Suppressor macrophage treated with lipopolysaccharide for 4 hours (primary cell): ENCODE data around the gene TTYH2.
"Not testable (repeated sequence)": the region's sequence is repeated elsewhere in the genome, so short reads cannot be mapped to it uniquely, and the experiment has no call there.

Source experiments
- DNase-seq: peaks from one replicate; pipeline ENCODE4 v3.0.0-alpha.2; 2020

Gene TTYH2, protein sequence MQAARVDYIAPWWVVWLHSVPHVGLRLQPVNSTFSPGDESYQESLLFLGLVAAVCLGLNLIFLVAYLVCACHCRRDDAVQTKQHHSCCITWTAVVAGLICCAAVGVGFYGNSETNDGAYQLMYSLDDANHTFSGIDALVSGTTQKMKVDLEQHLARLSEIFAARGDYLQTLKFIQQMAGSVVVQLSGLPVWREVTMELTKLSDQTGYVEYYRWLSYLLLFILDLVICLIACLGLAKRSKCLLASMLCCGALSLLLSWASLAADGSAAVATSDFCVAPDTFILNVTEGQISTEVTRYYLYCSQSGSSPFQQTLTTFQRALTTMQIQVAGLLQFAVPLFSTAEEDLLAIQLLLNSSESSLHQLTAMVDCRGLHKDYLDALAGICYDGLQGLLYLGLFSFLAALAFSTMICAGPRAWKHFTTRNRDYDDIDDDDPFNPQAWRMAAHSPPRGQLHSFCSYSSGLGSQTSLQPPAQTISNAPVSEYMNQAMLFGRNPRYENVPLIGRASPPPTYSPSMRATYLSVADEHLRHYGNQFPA

DNA sequence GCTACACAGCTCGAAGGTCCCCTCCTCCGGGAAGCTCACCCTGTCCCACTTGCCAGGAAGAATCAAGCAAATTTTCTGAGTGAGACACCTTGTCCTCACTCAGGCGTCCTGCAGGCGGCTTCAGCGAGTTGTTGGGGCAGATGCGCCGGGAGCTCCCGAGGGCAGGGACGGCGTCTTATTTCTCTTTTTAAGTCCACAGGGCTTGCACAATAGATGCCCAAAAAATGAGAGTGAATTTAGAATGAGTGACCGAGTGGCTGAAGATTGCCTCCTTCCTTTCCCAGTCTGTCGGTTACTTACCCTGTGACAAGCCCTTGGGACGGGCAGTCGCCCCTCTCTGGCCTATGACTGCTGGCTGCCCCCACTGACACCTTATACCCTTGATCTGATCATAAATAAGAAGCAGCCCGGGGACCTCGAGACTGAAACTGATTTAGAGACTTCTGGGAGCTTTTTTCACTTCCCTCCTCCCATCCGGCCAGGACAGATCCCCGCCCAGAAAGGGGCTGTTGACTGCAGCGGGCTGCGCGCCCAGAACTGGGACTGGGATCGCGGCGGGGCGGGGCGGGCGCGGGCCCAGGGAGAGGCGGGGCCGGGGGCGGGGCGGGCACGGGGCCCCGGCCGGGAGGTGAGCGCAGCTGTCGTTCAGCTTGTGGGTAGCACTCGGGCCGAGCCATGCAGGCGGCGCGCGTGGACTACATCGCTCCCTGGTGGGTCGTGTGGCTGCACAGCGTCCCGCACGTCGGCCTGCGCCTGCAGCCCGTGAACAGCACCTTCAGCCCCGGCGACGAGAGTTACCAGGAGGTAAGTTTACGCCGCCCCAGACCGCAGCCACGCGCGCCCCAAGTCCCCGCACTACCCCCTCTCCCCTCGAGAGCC lies at the start of gene TTYH2:
TTYH2 (plus strand) TSS at position 659 of the 879 bp plus-strand sequence; CDS start at position 676, 17 bp downstream.
- DNase-seq, result peak; percentile 97

DNA sequence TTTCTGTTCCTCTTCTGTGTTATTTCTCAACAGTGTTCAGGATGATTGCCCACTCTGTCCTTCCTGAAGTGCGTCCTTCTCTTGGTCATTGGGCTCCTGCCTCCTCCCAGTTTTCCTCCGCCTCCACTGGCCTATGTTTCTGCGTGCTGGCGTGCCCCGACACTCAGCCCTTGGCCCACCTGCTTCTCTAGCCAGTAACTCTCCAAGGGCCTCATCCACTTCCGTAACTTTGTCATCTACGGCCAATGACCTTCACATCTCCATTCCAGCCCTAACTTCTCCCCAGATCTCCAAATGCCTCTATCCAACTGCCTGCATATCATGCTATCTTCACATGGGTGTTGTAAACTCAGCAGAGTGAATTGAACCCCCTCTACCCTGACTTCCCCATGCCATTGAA lies 49.5 kb upstream of the TTYH2 start:
- DNase-seq, result no peak

DNA sequence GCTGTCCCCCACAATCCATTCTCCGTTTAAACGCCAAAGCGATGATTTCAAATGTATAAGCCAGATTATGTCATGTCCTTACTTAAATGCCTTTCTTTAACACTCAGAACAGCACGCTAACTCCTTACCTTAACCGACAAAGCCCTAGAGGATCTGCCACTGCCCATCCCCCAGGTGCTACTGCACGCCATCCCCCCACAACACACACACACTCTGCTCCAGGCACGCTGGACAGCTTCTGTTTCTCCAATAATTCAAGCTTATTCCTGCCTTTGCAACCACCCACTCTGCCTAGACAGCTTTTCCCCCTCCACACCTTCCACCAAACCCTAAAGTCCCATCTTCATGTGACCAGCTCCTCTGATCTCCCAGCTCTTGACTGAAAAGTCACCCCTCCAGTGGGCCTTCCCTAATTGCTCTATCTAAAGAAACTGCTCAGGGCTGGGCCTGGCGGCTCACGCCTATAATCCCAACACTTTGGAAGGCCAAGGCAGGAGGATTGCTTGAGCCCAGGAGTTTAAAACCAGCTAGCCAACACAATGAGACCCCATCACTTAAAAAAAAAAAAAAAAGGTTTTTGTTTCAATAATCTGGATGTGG lies 48.8 kb upstream of the TTYH2 start:
- no peak for DNase-seq

DNA sequence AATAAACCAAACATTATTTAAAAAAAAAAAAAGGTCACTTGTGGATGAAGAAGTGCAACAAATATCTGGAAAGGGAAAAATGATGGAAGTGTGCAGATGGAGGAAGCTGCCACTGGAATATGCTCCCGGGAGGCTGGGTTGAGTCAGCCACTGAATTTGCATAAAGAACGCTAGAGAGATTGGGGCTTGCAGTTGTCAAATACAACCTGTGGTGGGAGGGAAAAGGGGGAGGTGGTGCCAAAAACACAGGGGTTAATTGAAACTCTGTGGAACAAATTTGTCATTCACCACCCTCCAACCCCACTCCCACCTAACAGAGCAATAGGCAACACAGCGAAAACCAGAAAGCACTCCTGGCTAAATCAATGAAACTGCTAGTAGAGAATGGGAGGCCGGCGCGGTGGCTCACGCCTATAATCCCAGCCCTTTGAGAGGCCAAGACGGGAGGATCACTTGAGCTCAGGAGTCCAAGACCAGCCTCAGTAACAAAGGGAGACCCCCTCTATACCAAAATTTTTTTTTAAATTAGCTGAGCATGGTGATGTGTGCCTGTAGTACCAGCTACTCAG lies 47.5 kb upstream of the TTYH2 start:
- DNase-seq, result no peak

DNA sequence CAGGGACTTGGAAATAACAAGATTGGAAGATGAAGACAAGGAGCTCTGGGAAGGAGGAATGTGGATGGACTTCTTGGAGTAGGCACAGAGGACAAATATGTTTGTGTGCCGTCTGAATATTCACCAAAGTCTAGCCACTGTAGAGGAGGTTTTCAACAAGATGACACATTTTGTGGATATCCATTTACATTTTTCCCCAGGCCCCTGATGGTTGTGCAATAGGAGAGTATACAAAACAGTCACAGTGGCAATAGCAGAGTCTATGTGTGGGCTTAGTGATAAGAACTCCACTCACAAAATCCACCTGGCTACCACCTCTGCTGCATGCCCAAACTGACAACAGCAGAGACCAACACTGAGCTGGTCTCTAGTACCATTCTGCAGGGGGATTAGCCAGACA lies 42.4 kb upstream of the TTYH2 start:
- no peak for DNase-seq

DNA sequence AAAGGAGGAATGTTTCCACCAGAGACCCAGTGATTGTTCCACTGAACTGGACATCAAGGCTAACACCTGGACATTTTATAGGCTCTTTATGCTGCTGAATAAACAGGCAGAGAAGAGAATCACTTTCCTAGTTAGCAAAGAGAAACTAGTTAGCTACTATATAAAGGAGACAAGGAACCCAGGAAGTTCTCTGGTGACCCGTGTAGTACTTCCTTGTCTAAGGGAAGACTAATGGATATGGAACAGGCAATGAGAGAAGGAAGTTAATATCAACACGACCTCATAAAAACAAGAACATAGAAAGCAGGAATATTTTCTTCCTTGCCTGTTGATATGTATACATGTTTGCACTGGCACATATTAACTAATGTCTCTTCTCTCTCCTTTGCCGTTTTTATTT lies 40.7 kb upstream of the TTYH2 start:
- DNase-seq, result peak; percentile 1

DNA sequence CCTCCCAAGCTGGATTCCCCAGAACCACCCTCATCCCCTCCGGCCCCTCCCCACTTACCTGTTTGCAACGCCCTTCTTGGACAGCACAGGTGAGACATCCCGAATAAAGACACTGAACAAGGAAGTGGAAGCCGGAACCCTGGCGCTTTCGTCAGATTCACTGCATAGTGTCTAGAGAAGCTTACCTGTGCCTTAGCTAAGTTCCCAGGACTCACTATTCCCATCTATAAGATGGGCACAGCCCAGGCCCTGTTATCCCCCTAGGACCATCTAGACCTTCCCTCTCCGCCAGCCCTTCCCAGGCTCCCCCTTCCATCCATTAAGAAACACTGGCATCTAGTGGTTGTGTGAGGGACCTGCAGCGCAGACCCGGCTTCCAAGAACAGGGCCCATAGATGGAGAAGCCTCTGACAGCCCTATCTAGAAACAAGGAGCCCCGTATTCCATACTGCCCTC lies 36.8 kb upstream of the TTYH2 start:
- DNase-seq, result peak; percentile 68

DNA sequence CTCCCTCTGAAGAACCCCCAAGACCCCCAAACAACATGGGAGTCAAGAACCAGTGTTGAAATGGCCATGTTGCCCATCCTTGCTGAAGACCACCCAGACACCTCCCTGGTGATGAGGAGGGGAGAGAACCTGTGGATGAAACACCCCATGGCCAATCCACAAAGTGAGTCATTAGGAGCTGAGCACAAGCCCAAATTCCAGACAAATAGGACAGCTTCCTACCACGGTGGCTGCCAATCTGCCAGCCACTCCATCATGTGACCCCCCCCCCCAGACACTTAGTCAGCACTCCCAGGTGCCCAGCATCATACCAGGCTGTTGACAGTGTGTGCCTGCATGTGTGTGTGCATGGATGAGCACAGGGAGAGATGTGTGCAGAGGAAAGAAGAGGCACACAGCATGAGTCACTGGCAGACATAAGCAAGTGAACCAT lies 36.3 kb upstream of the TTYH2 start:
- no peak for DNase-seq

DNA sequence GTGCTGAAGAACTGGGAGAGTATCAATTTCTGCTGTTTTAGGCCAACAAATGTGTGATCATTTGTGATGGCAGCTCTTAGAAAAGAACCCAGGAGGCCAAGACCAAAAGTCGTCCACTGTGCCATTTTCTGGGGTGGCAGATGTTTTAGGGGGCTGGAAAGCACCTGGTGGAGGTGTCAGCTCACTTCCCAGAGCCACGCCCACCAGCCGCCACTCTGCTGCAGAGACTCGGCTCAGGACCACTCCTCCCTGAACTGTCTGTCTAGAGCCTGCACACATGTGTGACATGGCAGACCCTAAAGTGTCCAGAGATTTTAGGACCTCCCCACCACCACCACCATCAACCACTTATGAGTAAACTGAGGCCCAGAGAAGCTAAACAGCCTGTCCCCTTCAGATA lies 33.8 kb upstream of the TTYH2 start:
- no peak for DNase-seq

DNA sequence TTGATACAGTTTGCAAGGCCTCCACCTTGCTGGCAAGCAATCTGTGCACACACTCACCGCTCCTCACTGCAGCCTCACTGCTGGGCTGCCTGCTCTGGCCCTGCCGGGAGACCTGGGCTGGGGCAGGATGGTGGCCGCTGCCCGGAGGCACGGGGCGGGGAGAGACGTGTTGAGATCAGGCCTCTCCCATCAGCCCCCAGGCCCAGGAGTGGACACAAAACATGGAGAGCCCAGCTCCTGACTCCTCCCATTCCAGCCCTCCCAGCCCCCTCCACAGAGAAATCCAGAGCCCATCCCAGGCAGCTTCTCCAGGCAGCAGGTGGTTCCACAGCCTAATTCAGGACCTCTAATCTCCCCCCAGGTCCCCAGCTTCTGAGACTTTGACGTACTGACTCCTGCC lies 33.0 kb upstream of the TTYH2 start:
- DNase-seq, result no peak

DNA sequence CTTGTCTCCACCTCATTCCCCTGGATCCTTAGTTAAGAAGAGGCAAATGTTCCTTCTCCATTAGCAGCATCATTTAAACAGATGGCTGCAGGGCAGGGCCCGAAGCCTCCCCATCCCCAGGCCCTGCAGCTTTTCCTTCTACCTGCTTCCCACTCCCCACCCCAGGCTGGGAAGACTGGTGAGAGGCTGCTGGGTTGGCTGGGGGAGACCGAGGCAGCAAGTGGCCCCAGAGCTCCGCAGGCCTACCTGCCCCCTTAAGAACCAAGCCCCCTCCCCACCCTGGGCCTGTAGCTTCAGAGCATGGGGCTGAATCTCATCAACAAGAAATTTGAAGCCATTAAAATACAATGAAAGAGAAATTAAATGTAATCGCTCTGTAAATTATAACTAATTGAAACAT lies 32.0 kb upstream of the TTYH2 start:
- no peak for DNase-seq

DNA sequence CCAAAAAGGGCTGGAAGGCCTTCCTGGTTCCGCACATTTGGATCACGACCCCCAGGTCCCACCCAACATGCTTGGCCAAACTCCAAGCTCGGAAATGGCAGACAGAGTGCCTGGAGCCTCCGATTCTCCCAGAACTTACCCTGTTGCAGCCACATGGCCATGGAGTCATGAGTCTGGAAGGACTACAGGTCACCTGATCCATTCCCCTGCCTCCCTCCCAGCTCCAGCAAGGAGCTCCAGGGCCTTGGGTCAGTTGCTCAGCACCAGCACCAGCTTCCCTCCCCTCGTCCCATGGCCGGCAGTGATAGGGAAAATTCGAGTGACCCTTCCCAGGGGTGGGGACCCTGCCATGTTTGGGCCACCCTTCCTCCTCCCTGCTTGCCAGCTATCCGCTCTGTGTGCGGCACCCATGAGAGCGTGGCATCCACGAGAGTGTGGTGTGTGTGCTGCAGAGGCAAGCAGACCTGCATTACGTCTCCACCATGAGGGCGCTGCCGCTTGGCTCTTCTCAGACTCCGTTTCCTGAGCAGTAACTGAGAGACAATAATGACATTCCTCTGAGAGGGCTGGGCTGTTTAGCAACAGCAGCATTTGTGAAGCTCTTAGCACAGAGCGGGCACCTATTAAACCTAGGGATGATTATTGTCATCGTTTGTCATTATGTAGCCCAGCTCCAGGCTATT lies 31.2 kb upstream of the TTYH2 start:
- no peak for DNase-seq

DNA sequence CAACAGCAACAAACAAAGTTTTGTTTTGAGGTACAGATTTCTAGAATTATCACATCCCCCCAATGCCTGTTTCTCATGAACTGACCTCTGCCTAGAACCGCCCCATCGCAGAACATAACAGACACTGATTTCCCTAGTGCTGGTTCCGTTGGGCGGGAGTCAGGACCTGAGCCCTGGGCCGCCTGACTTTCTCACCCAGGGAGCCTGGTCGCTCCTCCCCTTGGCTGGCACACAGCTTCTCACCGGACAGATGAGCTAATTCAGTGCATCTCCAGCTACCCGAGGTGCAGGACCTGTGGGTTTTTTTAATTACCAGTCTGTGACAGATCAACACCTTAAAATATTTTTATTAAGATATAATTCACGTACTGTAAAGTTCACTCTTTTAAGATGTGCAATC lies 30.0 kb upstream of the TTYH2 start:
- DNase-seq, result no peak

DNA sequence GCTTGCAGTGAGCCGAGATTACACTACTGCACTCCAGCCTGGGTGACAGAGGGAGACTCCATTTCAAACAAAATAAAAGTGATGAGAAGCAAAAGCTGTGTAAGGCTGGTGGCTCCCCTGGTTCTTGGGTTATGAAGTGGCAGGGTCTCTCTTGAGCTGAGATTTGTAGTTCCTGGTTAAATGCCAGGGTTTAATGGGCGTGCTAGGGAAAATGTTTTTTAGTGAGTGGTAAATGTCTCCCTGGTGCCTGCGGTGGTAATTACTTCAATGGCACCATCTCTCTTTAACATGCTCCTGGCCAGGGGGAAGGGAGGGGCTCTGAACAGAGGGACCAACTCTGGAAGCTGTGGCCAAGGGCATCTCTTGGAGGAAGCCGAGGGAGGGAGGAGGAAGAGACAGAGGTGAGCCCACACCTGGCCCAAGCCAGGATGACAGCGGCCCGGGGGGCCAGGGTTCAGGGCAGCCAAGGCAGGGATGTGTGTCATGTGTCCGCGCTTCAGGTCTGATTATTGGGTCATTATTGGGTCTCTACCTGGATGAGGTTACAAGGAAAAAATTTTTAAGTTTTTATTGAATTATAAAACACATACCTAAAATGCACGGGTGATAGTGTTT lies 27.7 kb upstream of the TTYH2 start:
- DNase-seq, result no peak

DNA sequence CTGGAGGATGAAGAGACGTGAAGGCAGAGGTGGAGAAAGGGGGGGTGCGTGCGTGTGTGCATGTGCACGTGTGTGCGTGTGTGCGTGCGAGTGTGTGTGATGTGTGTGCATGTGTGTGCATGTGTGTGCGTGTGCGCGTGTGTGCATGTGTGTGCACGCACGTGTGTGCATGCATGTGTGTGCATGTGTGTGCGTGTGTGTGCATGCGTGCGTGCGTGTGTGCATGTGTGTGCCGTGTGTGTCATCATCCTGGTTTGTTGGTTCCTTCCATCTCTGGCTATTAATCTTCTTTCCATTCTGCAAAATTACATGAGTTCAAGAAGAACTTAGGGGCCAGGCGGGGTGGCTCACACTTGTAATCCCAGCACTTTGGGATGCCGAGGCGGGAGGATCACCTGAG lies 26.9 kb upstream of the TTYH2 start:
- no peak for DNase-seq

DNA sequence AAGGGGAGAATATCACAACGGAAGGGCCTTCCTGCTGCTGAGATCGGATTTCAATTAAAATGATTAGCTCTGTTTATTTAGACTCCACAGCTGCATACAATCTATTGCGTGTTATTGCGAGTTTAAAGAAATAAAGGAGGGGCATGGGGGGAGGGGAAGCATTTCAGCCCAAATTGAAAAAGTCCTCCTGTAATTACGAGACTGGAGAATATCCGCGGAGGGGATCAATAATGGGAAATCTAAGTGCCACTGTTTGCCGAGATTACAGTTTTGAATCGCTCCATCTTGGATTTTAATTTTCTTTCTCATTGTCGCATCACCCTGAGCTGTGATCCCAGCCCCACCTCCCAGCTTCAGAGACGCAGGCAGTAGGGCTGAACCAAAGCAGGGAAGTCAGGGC lies 25.6 kb upstream of the TTYH2 start:
- DNase-seq, result no peak

DNA sequence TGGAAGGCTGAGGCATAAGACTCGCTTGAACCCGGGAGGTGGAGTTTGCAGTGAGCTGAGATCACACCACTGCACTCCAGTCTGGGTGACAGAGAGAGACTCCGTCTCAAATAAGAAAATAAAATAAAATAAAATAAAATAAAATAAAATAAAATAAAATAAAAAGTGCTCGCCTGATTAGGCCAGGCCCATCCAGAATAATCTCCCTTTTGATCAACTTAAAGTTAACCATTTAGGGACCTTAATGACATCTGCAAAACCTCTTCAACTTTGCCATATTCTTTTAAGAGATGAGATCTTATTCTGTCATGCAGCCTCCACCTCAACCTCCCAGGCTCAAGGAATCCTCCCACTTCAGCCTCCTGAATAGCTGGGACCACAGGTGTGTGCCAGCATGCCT lies 24.7 kb upstream of the TTYH2 start:
- DNase-seq, result not testable (repeated sequence)

DNA sequence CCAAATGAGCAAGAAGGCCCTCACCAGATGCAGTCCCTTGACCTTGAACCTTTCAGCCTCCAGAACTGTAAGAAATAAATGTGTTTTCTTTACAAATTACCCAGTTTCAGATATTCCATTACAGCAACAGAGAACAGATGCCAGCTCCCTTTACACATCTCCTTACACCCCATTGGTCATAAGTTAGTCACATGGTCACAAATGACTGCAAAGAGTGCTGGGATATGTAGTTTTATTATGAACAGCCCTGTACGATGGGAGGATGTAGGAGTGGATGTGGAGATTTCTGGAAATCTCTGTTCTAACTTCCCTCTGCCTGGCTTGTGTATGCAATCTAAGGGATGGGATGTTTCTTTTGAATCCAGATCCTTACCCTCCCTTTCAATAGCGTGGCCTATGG lies 23.2 kb upstream of the TTYH2 start:
- peak; percentile 44 for DNase-seq

DNA sequence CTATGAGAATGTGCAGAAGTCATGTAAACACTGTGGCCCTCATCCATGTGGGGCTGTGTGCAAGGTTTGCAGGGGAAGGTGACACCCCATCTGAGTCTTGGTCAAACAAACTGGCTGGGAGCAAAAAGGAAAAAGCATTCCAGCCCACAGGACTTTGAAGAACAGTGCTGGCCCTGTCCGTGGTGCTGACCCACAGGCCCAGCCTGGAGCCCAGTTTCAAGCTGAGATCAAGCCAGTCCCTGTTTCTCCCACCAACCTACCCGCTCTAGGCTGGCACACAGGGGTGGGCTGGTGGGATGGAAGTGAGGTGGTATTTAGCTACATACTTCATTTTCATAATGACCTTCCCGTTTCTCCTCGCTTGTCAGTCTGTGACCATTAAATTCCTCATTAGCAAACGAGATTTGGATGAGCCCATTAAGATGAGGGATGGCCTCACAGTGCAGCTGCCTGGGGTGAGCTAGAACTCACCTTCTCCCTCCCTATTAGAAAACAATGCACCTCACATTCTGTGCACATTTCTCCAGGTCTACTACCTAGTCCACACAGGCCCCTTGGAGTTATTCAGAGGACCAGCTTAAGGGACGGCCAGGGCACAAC lies 22.5 kb upstream of the TTYH2 start:
- no peak for DNase-seq

DNA sequence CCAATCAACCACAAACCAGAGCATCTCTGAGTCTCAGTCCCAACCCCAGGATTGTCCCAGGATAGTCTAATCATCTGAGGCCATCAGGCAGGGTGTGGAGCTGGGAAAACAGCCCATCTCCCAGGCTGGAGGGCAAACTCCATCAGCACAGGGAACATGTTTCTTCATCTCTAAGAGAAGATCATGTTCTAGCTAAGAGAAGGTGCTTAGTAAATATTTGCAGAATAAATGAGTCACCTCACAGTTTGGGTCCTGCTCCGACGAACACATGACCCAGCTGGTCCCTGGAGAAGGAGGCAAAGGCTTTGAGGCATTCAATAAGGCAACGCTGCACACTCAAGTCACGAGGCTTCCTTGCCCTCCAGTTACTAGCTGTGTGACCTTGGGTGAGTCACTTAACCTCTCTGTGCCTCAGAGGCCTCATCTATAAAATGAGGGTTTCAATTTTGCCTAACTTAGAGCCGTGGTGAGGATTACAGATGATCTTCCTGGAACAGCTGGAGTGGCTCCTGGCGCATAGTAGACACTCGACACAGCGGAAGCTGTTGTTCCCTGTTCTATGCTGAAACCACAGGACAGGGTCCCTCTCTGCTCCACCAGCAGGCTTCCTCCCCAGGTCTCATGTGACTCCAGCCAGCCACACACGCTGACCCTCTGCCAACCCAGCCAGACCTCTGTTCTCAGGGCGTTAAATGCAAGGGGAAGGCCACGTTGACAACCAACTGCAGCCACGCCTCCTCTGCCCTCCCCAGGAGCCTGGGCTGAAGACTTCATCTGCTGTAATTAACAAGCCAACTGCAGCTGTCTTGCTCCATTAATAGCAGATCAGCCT lies 20.2 kb upstream of the TTYH2 start:
- peak; percentile 66 for DNase-seq
